ENCODE data around the gene JPH4.
"Not testable (repeated sequence)": the region's sequence is repeated elsewhere in the genome, so short reads cannot be mapped to it uniquely, and the experiment has no call there.

The JPH4 gene

DNA sequence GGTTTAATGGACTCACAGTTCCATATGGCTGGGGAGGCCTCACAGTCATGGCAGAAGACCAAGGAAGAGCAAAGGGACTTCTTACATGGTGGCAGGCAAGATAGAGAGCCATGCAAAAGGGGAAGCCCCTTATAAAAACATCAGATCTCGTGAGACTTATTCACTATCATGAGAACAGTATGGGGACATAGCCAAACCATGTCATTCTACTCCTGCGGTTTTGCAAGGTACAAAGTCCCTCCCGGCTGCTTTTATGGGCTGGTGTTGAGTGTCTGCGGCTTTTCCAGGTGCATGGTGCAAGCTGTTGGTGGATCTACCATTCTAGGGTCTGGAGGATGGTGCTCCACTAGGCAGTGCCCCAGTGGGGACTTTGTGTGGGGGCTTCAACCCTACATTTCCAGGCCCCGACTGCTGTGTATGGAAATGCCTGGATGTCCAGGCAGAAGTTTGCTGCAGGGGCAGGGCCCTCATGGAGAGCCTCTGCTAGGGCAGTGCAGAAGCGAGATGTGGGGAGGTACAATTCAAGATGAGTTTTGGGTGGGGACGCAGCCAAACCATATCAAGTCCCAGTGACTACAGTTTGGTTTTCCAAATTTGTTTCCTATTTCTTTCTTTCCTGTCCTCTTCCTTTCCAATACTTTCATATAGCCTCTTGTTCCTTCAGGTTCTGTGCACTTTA, 31.0 kb upstream of the JPH4 start:
- not testable (repeated sequence) for H3K36me3 ChIP-seq (ENCODE audit: control insufficient read depth in 5 of 5, insufficient read depth in 5 of 5, low read length in 5 of 5); H3K9me3 ChIP-seq (ENCODE audit: control insufficient read depth in 5 of 5, low read length in 5 of 5); H3K9ac ChIP-seq (ENCODE audit: low read length in 5 of 5); H3K27me3 ChIP-seq (ENCODE audit: control insufficient read depth in 5 of 5, insufficient read depth in 4 of 5, low read length in 5 of 5); H3K4me3 ChIP-seq (ENCODE audit: low read depth in 1 of 5, low read length in 5 of 5); H3K4me1 ChIP-seq (ENCODE audit: control insufficient read depth in 5 of 5, insufficient read depth in 5 of 5, low read length in 5 of 5); H3K27ac ChIP-seq (ENCODE audit: low read depth, low read length)

DNA sequence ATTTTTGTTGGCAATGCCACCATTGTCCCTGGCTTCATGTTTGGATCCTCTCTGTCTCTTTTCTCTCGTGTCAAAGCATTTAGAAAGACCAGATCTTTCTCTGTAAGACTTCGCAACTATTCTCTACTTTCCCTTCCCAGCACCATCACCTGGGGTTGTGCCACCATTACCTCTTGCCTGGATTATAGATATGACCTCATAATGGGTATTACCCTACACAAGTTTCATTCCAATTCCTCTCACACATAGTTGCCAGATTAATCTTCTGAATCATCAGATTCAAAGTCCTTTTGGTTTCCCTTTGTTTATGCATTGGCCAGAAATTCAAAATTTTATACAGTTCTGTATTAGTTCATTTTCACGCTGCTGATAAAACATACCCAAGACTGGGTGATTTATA, 30.4 kb upstream of the JPH4 start:
- no peaks in the 10 kb centered on the region for H3K4me1 ChIP-seq (ENCODE audit: control insufficient read depth in 5 of 5, insufficient read depth in 5 of 5, low read length in 5 of 5)
- no peaks in the 10 kb centered on the region for H3K36me3 ChIP-seq (ENCODE audit: control insufficient read depth in 5 of 5, insufficient read depth in 5 of 5, low read length in 5 of 5)
- peaks cover 0 to 6% (median 2%) of the 10 kb centered on the region in 5 donors for H3K27me3 ChIP-seq (ENCODE audit: control insufficient read depth in 5 of 5, insufficient read depth in 4 of 5, low read length in 5 of 5)
- no peaks in the 10 kb centered on the region for H3K9me3 ChIP-seq (ENCODE audit: control insufficient read depth in 5 of 5, low read length in 5 of 5)
- H3K27ac ChIP-seq (ENCODE audit: low read depth, low read length), result no peak overlapping the region
- H3K4me3 ChIP-seq (ENCODE audit: low read depth in 1 of 5, low read length in 5 of 5), result no peak overlapping the region
- H3K9ac ChIP-seq (ENCODE audit: low read length in 5 of 5), result no peak overlapping the region

DNA sequence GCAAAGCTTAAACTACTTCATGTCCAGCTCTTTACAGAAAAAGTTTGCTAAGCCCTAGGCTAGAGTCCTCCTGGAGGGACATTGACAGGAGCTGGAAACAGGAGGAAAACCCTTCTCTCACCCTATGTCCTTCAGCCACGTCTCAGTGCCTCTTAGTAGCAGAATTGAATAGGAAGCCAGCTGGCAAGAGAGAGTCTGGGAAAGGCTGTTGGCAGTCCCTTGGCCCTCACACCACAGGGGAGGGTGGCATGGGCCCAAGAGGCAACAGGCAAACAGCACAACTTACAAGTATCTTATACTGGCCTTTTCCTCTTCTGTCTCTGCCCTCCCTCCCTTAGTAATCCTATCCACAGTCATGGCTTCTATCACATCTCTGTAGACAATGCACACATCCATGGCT, 29.9 kb upstream of the JPH4 start:
- no peaks in the 10 kb centered on the region for H3K36me3 ChIP-seq (ENCODE audit: control insufficient read depth in 5 of 5, insufficient read depth in 5 of 5, low read length in 5 of 5)
- no peaks in the 10 kb centered on the region for H3K4me1 ChIP-seq (ENCODE audit: control insufficient read depth in 5 of 5, insufficient read depth in 5 of 5, low read length in 5 of 5)
- no peak overlapping the region for H3K27ac ChIP-seq (ENCODE audit: low read depth, low read length)
- H3K27me3 ChIP-seq (ENCODE audit: control insufficient read depth in 5 of 5, insufficient read depth in 4 of 5, low read length in 5 of 5), result peaks cover 0 to 6% (median 2%) of the 10 kb centered on the region in 5 donors
- no peaks in the 10 kb centered on the region for H3K9me3 ChIP-seq (ENCODE audit: control insufficient read depth in 5 of 5, low read length in 5 of 5)
- H3K9ac ChIP-seq (ENCODE audit: low read length in 5 of 5), result no peak overlapping the region
- no peak overlapping the region for H3K4me3 ChIP-seq (ENCODE audit: low read depth in 1 of 5, low read length in 5 of 5)

DNA sequence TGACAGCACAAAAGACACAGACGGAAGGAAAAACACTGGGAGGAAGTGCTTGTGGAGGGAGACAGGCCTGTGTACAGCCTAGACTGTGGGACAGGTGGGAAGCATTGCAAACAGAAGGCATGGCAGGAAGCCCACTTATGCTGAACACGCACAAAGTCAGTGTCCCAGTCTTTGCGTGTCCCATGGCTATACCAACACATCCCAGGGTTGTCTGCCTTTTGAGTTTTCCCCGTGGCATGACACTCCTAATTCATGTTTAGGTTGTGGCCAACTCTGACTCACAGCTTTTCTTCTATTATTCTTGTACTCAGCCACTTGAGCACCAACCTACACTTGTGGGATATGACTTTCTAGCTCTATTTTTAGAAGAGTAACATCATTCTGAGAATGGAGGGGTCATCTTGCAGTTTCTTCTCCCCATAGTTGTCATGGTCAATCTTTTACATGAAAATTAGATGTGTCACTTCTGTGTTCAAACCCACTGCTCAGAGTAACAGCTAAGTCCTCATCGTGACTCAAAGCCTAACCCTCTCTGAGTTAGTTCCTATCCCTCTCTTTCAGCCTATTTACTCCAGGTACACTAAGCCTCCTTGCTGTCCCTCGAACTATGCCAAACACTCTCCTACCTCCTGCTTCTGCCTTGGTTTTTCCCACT, 27.5 kb upstream of the JPH4 start:
- H3K9ac ChIP-seq (ENCODE audit: low read length in 5 of 5), result no peak overlapping the region
- H3K27me3 ChIP-seq (ENCODE audit: control insufficient read depth in 5 of 5, insufficient read depth in 4 of 5, low read length in 5 of 5), result peaks cover 0 to 6% (median 2%) of the 10 kb centered on the region in 5 donors
- no peaks in the 10 kb centered on the region for H3K36me3 ChIP-seq (ENCODE audit: control insufficient read depth in 5 of 5, insufficient read depth in 5 of 5, low read length in 5 of 5)
- no peaks in the 10 kb centered on the region for H3K4me1 ChIP-seq (ENCODE audit: control insufficient read depth in 5 of 5, insufficient read depth in 5 of 5, low read length in 5 of 5)
- no peak overlapping the region for H3K4me3 ChIP-seq (ENCODE audit: low read depth in 1 of 5, low read length in 5 of 5)
- no peaks in the 10 kb centered on the region for H3K9me3 ChIP-seq (ENCODE audit: control insufficient read depth in 5 of 5, low read length in 5 of 5)
- H3K27ac ChIP-seq (ENCODE audit: low read depth, low read length), result no peak overlapping the region

DNA sequence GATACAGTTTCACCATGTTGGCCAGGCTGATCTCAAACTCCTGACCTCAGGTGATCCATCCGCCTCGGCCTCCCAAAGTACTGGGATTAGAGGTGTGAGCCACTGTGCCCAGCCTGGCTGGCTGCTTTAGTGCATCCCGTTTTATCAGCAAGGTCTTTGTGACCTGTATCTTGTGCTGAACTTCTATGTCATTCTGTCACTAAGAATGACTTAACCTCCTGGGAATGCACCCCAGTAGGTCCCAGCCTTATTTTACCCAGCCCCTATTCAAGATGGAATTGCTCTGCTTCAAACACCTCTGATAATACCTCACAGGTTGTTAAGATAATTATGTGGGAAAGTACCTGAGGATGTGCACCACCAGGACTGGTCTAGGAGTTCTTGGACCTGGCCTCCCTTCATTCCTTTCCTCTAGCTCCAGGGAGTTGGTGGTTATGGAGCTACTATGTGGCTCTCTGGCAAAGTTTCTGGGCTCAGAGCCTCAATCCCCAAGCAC, 26.1 kb upstream of the JPH4 start:
- no peak overlapping the region for H3K9ac ChIP-seq (ENCODE audit: low read length in 5 of 5)

DNA sequence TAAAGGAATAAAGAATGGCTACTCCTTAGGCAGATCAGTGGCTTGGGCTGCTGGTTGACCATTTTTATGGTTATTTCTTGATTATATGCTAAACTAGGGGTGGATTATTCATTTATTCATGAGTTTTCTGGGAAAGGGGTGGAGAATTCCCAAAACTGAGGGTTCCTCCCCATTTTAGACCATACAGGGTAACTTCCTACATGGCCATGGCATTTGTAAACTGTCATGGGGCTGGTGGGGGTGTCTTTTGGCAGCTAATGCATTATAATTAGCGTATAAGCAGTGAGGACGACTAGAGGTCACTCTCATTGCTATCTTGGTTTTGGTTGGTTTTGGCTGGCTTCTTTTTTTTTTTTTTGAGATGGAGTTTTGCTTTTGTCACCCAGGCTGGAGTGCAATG, 25.6 kb upstream of the JPH4 start:
- Histone ChIP-seq H3K36me3 (ENCODE audit: control insufficient read depth in 5 of 5, insufficient read depth in 5 of 5, low read length in 5 of 5) (no peaks in the 10 kb centered on the region), H3K4me1 (ENCODE audit: control insufficient read depth in 5 of 5, insufficient read depth in 5 of 5, low read length in 5 of 5) (no peaks in the 10 kb centered on the region), H3K4me3 (ENCODE audit: low read depth in 1 of 5, low read length in 5 of 5) (no peak overlapping the region), H3K9me3 (ENCODE audit: control insufficient read depth in 5 of 5, low read length in 5 of 5) (no peaks in the 10 kb centered on the region), H3K9ac (ENCODE audit: low read length in 5 of 5) (no peak overlapping the region), H3K27me3 (ENCODE audit: control insufficient read depth in 5 of 5, insufficient read depth in 4 of 5, low read length in 5 of 5) (peaks cover 0 to 6% (median 2%) of the 10 kb centered on the region in 5 donors), H3K27ac (ENCODE audit: low read depth, low read length) (no peak overlapping the region)

More for the DNA sequence above, 26.1 kb upstream of the JPH4 start:
- H3K4me3 ChIP-seq (ENCODE audit: low read depth in 1 of 5, low read length in 5 of 5), result no peak overlapping the region
- H3K27me3 ChIP-seq (ENCODE audit: control insufficient read depth in 5 of 5, insufficient read depth in 4 of 5, low read length in 5 of 5), result peaks cover 0 to 6% (median 2%) of the 10 kb centered on the region in 5 donors
- no peaks in the 10 kb centered on the region for H3K4me1 ChIP-seq (ENCODE audit: control insufficient read depth in 5 of 5, insufficient read depth in 5 of 5, low read length in 5 of 5)
- no peak overlapping the region for H3K27ac ChIP-seq (ENCODE audit: low read depth, low read length)
- H3K36me3 ChIP-seq (ENCODE audit: control insufficient read depth in 5 of 5, insufficient read depth in 5 of 5, low read length in 5 of 5), result no peaks in the 10 kb centered on the region
- H3K9me3 ChIP-seq (ENCODE audit: control insufficient read depth in 5 of 5, low read length in 5 of 5), result no peaks in the 10 kb centered on the region

DNA sequence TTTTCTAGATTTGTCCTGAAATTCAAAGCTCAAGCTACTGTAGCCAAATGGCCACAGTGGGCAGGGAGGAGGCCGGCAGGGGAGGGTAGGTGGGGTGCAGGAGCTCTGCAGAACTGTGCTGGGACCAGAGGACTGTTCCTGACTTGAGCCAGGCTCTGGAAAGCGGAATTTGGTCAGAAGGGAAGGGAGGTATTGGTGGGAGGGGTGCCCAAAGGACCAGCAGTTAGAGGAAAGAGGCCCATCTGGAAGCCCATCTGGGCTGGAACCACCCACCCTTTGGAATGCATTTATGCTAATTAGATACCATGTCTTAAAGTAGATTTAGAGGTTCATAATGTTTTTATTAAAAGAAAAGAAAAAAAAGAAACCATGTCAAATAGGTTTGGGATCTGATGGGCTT, 24.5 kb upstream of the JPH4 start:
- H3K36me3 ChIP-seq (ENCODE audit: control insufficient read depth in 5 of 5, insufficient read depth in 5 of 5, low read length in 5 of 5), result no peaks in the 10 kb centered on the region
- no peak overlapping the region for H3K9ac ChIP-seq (ENCODE audit: low read length in 5 of 5)
- no peaks in the 10 kb centered on the region for H3K9me3 ChIP-seq (ENCODE audit: control insufficient read depth in 5 of 5, low read length in 5 of 5)
- no peak overlapping the region for H3K27ac ChIP-seq (ENCODE audit: low read depth, low read length)
- H3K4me1 ChIP-seq (ENCODE audit: control insufficient read depth in 5 of 5, insufficient read depth in 5 of 5, low read length in 5 of 5), result no peaks in the 10 kb centered on the region
- H3K27me3 ChIP-seq (ENCODE audit: control insufficient read depth in 5 of 5, insufficient read depth in 4 of 5, low read length in 5 of 5), result peaks cover 0 to 6% (median 0%) of the 10 kb centered on the region in 5 donors
- no peak overlapping the region for H3K4me3 ChIP-seq (ENCODE audit: low read depth in 1 of 5, low read length in 5 of 5)

DNA sequence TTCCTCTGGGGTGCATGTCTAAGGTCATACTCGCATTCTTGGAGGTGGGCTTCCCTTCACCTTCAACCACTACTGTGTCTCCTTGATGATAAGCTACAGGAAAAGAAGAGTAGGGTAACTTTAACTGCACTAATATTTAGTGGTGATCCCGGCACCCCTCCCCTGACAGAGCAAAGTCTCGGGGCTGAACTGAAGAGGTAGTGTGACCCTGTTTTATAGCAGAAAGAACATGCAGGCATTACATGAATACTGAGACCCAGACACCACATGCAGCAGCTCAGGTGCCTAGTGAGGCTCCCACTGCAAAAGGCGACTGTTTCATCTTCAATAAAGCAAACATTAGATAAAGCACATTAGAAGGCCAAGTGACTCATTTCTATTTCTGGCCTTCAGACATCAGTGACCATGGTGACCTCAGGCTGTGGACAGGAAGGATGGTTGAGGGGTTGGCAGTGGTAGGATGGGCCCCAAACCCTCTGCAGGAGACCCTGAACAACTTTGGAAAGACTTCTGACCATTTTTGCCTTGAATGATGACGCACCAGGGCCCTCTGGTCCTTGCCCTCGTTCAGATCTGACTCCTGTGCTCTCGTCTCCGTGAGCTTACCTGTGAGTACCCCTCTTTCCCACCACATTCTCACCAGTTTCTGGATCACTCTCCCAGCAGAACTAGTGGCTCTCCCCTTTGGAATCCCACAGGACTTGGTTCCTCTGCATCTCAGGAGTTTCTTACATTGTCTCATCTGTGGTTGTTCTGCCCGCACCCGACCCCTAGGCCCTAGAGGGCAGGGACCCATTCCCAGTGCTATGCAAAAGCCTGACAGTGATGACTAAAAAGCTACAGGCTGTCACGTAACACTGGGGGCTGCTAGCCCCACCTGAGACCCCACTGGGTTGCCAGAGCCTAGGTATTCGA, 23.8 kb upstream of the JPH4 start:
- no peaks in the 10 kb centered on the region for H3K4me1 ChIP-seq (ENCODE audit: control insufficient read depth in 5 of 5, insufficient read depth in 5 of 5, low read length in 5 of 5)
- H3K27me3 ChIP-seq (ENCODE audit: control insufficient read depth in 5 of 5, insufficient read depth in 4 of 5, low read length in 5 of 5), result peaks cover 0 to 6% (median 0%) of the 10 kb centered on the region in 5 donors
- no peak overlapping the region for H3K4me3 ChIP-seq (ENCODE audit: low read depth in 1 of 5, low read length in 5 of 5)
- no peaks in the 10 kb centered on the region for H3K9me3 ChIP-seq (ENCODE audit: control insufficient read depth in 5 of 5, low read length in 5 of 5)
- no peak overlapping the region for H3K9ac ChIP-seq (ENCODE audit: low read length in 5 of 5)
- no peaks in the 10 kb centered on the region for H3K36me3 ChIP-seq (ENCODE audit: control insufficient read depth in 5 of 5, insufficient read depth in 5 of 5, low read length in 5 of 5)
- H3K27ac ChIP-seq (ENCODE audit: low read depth, low read length), result no peak overlapping the region

DNA sequence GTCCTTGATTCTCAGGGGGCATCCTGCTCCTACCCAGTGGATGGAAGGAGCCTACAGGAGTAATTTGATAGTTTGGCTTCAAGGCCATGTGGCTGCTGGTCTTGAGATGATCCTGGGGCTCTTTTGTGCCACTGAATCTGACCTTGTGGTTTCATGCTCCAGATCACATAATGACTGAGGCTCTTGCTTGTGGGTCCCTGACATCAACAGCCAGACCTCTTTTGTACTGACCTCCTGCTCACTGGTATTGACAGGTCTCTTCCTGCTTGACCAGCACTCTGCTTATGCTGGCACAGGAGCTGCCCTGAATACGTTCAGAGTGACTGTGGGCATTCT, 23.2 kb upstream of the JPH4 start:
- H3K9ac ChIP-seq (ENCODE audit: low read length in 5 of 5), result no peak overlapping the region
- H3K27me3 ChIP-seq (ENCODE audit: control insufficient read depth in 5 of 5, insufficient read depth in 4 of 5, low read length in 5 of 5), result peaks cover 0 to 2% (median 0%) of the 10 kb centered on the region in 5 donors
- no peaks in the 10 kb centered on the region for H3K9me3 ChIP-seq (ENCODE audit: control insufficient read depth in 5 of 5, low read length in 5 of 5)
- H3K4me3 ChIP-seq (ENCODE audit: low read depth in 1 of 5, low read length in 5 of 5), result no peak overlapping the region
- no peaks in the 10 kb centered on the region for H3K36me3 ChIP-seq (ENCODE audit: control insufficient read depth in 5 of 5, insufficient read depth in 5 of 5, low read length in 5 of 5)
- H3K4me1 ChIP-seq (ENCODE audit: control insufficient read depth in 5 of 5, insufficient read depth in 5 of 5, low read length in 5 of 5), result no peaks in the 10 kb centered on the region
- H3K27ac ChIP-seq (ENCODE audit: low read depth, low read length), result no peak overlapping the region

DNA sequence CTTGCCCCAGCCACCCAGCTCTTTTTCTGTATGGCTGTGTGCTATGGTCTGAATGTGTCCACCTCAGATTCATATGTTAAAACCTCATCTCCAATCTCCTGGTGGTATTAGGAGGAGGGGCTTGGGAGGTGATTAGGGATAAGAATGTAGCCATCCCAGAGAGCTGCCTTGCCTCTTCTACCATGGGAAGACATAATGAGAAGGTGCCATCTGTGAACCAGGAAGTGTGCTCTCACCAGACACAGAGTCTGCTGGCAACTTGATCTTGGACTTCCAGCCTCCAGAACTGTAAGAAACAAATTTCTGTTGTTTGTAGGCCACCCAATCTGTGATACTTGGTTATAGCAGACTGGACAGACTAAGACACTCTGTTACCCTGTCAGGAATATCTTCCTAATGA, 22.8 kb upstream of the JPH4 start:
- H3K36me3 ChIP-seq (ENCODE audit: control insufficient read depth in 5 of 5, insufficient read depth in 5 of 5, low read length in 5 of 5), result no peaks in the 10 kb centered on the region
- no peak overlapping the region for H3K4me3 ChIP-seq (ENCODE audit: low read depth in 1 of 5, low read length in 5 of 5)
- no peaks in the 10 kb centered on the region for H3K4me1 ChIP-seq (ENCODE audit: control insufficient read depth in 5 of 5, insufficient read depth in 5 of 5, low read length in 5 of 5)
- no peaks in the 10 kb centered on the region for H3K9me3 ChIP-seq (ENCODE audit: control insufficient read depth in 5 of 5, low read length in 5 of 5)
- peaks cover 0 to 2% (median 0%) of the 10 kb centered on the region in 5 donors for H3K27me3 ChIP-seq (ENCODE audit: control insufficient read depth in 5 of 5, insufficient read depth in 4 of 5, low read length in 5 of 5)
- H3K27ac ChIP-seq (ENCODE audit: low read depth, low read length), result no peak overlapping the region
- H3K9ac ChIP-seq (ENCODE audit: low read length in 5 of 5), result no peak overlapping the region

Measured in subcutaneous abdominal adipose tissue (tissue), 5 donors.